H1 (cell line): ENCODE data around the gene ABCC4. TPM values are rescaled to one million over a fixed set of nuclear protein-coding genes. Genes with fewer than 3 reads are reported as not detected.

Source experiments
- BRCA1 ChIP-seq: IDR thresholded peaks from 2 replicates; pipeline ENCODE4 v1.6.1; 2012; ENCODE audit warnings: low read depth, low read length, improper control_type of control experiment
- EGR1 ChIP-seq: IDR thresholded peaks from 2 replicates; pipeline ENCODE4 v1.6.1; 2011; ENCODE audit warnings: low read depth, low read length, borderline replicate concordance
- FOSL1 ChIP-seq: IDR thresholded peaks from 2 replicates; pipeline ENCODE4 v1.6.1; 2011; ENCODE audit warnings: mild to moderate bottlenecking, low read depth, low read length, moderate library complexity; ENCODE audit not compliant: insufficient read depth
- polyA plus RNA-seq, 7 experiments: library from polyadenylated mRNA; depleted of rRNA in 3 of 7; stranded (reverse) in 5 of 7; unstranded in 2 of 7; fragments of >200 nt in 5 of 7; fragments of 200-250 nt in 2 of 7; gene quantifications; 1 replicate in 5 of 7; 2 replicates in 1 of 7; 4 replicates in 1 of 7; pipeline versions ENCODE4 v1.2.1 to v1.2.3, GENCODE V29; 2011 to 2013; ENCODE audit warnings: missing spikeins in 2 of 7, mixed read lengths in 2 of 7
- total RNA-seq: library from RNA; stranded (reverse); fragmentation: NEBNext Ultra II Directional; extraction: Animal tissue kit (Norgen Biotek cat#: 25700); gene quantifications from 2 replicates; pipeline ENCODE4 v1.2.1, GENCODE V29; 2021
- TF ChIP-seq, protein P1 (sequence below): IDR thresholded peaks from 2 replicates; pipeline ENCODE4 v1.6.1; 2011; ENCODE audit warnings: low read length, improper control_type of control experiment
- TF ChIP-seq, protein P2 (sequence below): fragments of 300-600 bp; sonication (generic); IDR thresholded peaks from 2 replicates; pipeline ENCODE4 v1.7.1; 2012; ENCODE audit warnings: low read length, moderate library complexity, mild to moderate bottlenecking, inconsistent platforms; ENCODE audit not compliant: insufficient replicate concordance

Gene ABCC4
- total and polyA plus RNA-seq, 2 of the 8 experiments (the other 6 are each of a cell fraction or from before 2014, with no cell fraction given), result 4.0 to 14.1 TPM

DNA sequence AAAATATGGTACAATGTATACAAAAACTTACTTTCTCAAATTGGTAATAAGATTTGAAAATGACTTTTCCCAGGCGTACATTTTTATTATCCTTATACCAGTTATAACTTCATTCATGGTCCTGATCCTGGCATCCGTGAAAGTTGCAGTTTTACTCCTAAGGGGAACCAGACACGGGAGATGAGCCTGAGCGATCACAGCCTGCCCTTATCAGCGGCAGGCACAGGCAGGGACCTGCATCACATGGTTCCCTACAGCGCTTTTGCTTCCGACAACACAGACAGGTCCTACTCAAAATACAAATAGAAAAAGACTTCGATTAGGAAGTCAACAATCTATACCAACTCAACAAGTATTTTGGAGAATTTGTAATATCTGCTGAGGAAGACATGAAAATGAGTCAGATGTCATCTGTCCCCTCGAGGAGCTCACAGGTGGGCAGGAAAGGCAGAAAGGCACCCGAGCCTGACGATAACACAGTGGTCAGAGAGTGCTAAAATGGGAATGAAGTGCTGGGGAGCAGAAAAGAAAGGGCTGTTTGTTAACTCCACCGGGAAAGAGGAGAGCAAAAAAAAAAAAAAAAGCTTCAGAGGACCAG is 93.4 kb downstream of the ABCC4 start (continued):
- TF ChIP-seq FOSL1, result no peak
- TF ChIP-seq, protein P1, sequence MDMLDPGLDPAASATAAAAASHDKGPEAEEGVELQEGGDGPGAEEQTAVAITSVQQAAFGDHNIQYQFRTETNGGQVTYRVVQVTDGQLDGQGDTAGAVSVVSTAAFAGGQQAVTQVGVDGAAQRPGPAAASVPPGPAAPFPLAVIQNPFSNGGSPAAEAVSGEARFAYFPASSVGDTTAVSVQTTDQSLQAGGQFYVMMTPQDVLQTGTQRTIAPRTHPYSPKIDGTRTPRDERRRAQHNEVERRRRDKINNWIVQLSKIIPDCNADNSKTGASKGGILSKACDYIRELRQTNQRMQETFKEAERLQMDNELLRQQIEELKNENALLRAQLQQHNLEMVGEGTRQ, result no peak
- no peak for TF ChIP-seq BRCA1
- TF ChIP-seq, protein P2, sequence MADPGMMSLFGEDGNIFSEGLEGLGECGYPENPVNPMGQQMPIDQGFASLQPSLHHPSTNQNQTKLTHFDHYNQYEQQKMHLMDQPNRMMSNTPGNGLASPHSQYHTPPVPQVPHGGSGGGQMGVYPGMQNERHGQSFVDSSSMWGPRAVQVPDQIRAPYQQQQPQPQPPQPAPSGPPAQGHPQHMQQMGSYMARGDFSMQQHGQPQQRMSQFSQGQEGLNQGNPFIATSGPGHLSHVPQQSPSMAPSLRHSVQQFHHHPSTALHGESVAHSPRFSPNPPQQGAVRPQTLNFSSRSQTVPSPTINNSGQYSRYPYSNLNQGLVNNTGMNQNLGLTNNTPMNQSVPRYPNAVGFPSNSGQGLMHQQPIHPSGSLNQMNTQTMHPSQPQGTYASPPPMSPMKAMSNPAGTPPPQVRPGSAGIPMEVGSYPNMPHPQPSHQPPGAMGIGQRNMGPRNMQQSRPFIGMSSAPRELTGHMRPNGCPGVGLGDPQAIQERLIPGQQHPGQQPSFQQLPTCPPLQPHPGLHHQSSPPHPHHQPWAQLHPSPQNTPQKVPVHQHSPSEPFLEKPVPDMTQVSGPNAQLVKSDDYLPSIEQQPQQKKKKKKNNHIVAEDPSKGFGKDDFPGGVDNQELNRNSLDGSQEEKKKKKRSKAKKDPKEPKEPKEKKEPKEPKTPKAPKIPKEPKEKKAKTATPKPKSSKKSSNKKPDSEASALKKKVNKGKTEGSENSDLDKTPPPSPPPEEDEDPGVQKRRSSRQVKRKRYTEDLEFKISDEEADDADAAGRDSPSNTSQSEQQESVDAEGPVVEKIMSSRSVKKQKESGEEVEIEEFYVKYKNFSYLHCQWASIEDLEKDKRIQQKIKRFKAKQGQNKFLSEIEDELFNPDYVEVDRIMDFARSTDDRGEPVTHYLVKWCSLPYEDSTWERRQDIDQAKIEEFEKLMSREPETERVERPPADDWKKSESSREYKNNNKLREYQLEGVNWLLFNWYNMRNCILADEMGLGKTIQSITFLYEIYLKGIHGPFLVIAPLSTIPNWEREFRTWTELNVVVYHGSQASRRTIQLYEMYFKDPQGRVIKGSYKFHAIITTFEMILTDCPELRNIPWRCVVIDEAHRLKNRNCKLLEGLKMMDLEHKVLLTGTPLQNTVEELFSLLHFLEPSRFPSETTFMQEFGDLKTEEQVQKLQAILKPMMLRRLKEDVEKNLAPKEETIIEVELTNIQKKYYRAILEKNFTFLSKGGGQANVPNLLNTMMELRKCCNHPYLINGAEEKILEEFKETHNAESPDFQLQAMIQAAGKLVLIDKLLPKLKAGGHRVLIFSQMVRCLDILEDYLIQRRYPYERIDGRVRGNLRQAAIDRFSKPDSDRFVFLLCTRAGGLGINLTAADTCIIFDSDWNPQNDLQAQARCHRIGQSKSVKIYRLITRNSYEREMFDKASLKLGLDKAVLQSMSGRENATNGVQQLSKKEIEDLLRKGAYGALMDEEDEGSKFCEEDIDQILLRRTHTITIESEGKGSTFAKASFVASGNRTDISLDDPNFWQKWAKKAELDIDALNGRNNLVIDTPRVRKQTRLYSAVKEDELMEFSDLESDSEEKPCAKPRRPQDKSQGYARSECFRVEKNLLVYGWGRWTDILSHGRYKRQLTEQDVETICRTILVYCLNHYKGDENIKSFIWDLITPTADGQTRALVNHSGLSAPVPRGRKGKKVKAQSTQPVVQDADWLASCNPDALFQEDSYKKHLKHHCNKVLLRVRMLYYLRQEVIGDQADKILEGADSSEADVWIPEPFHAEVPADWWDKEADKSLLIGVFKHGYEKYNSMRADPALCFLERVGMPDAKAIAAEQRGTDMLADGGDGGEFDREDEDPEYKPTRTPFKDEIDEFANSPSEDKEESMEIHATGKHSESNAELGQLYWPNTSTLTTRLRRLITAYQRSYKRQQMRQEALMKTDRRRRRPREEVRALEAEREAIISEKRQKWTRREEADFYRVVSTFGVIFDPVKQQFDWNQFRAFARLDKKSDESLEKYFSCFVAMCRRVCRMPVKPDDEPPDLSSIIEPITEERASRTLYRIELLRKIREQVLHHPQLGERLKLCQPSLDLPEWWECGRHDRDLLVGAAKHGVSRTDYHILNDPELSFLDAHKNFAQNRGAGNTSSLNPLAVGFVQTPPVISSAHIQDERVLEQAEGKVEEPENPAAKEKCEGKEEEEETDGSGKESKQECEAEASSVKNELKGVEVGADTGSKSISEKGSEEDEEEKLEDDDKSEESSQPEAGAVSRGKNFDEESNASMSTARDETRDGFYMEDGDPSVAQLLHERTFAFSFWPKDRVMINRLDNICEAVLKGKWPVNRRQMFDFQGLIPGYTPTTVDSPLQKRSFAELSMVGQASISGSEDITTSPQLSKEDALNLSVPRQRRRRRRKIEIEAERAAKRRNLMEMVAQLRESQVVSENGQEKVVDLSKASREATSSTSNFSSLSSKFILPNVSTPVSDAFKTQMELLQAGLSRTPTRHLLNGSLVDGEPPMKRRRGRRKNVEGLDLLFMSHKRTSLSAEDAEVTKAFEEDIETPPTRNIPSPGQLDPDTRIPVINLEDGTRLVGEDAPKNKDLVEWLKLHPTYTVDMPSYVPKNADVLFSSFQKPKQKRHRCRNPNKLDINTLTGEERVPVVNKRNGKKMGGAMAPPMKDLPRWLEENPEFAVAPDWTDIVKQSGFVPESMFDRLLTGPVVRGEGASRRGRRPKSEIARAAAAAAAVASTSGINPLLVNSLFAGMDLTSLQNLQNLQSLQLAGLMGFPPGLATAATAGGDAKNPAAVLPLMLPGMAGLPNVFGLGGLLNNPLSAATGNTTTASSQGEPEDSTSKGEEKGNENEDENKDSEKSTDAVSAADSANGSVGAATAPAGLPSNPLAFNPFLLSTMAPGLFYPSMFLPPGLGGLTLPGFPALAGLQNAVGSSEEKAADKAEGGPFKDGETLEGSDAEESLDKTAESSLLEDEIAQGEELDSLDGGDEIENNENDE, result no peak
- TF ChIP-seq EGR1, result no peak
